Keratinocyte (primary cell): Measurements from ENCODE around the gene CEP290. TPM values are rescaled to one million over a fixed set of nuclear protein-coding genes. Genes with fewer than 3 reads are reported as not detected.

ENCODE experiments used
- DNase-seq: peaks from one replicate; pipeline ENCODE4 v3.0.0-alpha.2; 2011; ENCODE audit warnings: low read depth, missing footprints, low spot score
- FAIRE-seq: peaks from 2 replicates; lab custom pipeline; 2011; peaks lifted over from hg19 to GRCh38; lab: Jason Lieb, UNC
- H2AFZ ChIP-seq: 2 replicates; pipeline ENCODE4 v1.6.0; 2012; ENCODE audit warnings: low read length, control low read depth, inconsistent platforms; ENCODE audit not compliant: control insufficient read depth
- H3K27ac ChIP-seq: 2 replicates; pipeline ENCODE4 v1.5.1; 2011; ENCODE audit warnings: low read length; ENCODE audit not compliant: control insufficient read depth, insufficient read depth
- H3K27me3 ChIP-seq: 3 replicates; pipeline ENCODE4 v1.6.0; 2011; ENCODE audit warnings: low read length; ENCODE audit not compliant: control insufficient read depth, insufficient read depth; ENCODE audit errors: extremely low read depth
- H3K36me3 ChIP-seq, 2 experiments: 2 replicates in 1 of 2; 3 replicates in 1 of 2; pipeline ENCODE4 v1.5.1; 2011; ENCODE audit warnings: low read length in 2 of 2, mild to moderate bottlenecking in 1 of 2; ENCODE audit not compliant: control insufficient read depth in 2 of 2, insufficient read depth in 2 of 2; ENCODE audit errors: extremely low read depth in 1 of 2
- H3K4me1 ChIP-seq: 3 replicates; pipeline ENCODE4 v1.5.1; 2011; ENCODE audit warnings: low read length; ENCODE audit not compliant: control insufficient read depth, insufficient read depth; ENCODE audit errors: extremely low read depth
- H3K4me2 ChIP-seq: 3 replicates; pipeline ENCODE4 v1.6.0; 2011; ENCODE audit warnings: low read depth, low read length; ENCODE audit not compliant: control insufficient read depth, insufficient read depth; ENCODE audit errors: extremely low read depth
- H3K4me3 ChIP-seq, 3 experiments: fragments of 200-600 bp in 1 of 3; sonication (generic) in 1 of 3; 2 replicates in 2 of 3; 3 replicates in 1 of 3; pipeline ENCODE4 v1.5.1; 2011 to 2016; ENCODE audit warnings: low read length in 3 of 3, mild to moderate bottlenecking in 3 of 3, control low read depth in 2 of 3, inconsistent platforms in 1 of 3, low read depth in 1 of 3, mixed read lengths in 1 of 3, mixed run types in 1 of 3, moderate library complexity in 1 of 3; ENCODE audit not compliant: control insufficient read depth in 2 of 3, insufficient read depth in 2 of 3; ENCODE audit errors: extremely low read depth in 1 of 3
- H3K79me2 ChIP-seq: 2 replicates; pipeline ENCODE4 v1.6.0; 2012; ENCODE audit warnings: low read length; ENCODE audit not compliant: control insufficient read depth, insufficient read depth
- H3K9ac ChIP-seq: 3 replicates; pipeline ENCODE4 v1.6.0; 2011; ENCODE audit warnings: low read length; ENCODE audit not compliant: control insufficient read depth, insufficient read depth; ENCODE audit errors: extremely low read depth
- H3K9me1 ChIP-seq: 3 replicates; pipeline ENCODE4 v1.6.0; 2011; ENCODE audit warnings: low read length; ENCODE audit not compliant: control insufficient read depth, insufficient read depth; ENCODE audit errors: extremely low read depth
- H3K9me3 ChIP-seq: 2 replicates; pipeline ENCODE4 v1.5.1; 2012; ENCODE audit warnings: low read depth, low read length; ENCODE audit not compliant: control insufficient read depth
- H4K20me1 ChIP-seq: 3 replicates; pipeline ENCODE4 v1.6.0; 2011; ENCODE audit warnings: low read length; ENCODE audit not compliant: control insufficient read depth, insufficient read depth; ENCODE audit errors: extremely low read depth
- CTCF ChIP-seq, 3 experiments: IDR thresholded peaks in 1 of 3; conservative IDR thresholded peaks in 1 of 3; optimal IDR thresholded peaks in 1 of 3; 2 replicates in 2 of 3; 3 replicates in 1 of 3; pipeline versions ENCODE3 to v1.5.1; 2011; ENCODE audit warnings: low read length in 3 of 3, mild to moderate bottlenecking in 3 of 3, moderate library complexity in 2 of 3, control low read depth in 1 of 3, inconsistent platforms in 1 of 3; ENCODE audit not compliant: insufficient read depth in 2 of 3; ENCODE audit errors: extremely low read depth in 1 of 3
- EZH2 ChIP-seq: IDR thresholded peaks from one replicate; pipeline ENCODE4 v1.6.1; 2012; ENCODE audit warnings: inconsistent platforms, mild to moderate bottlenecking, low read length, moderate library complexity
- dilution Hi-C: fragments of 300-500 bp; cut with MboI; formaldehyde crosslinking; loops from one replicate; pipeline ENCODE4 v1.7.0; 2020; ENCODE audit warnings: low sequenced_read_pairs; ENCODE audit not compliant: extremely low pct_ligation_motif_present
- polyA plus RNA-seq, 5 experiments: library from polyadenylated mRNA; depleted of rRNA in 3 of 5; stranded (reverse) in 3 of 5; stranded (forward) in 1 of 5; unstranded in 1 of 5; fragments of >200 nt; gene quantifications; 1 replicate in 1 of 5; 2 replicates in 3 of 5; 3 replicates in 1 of 5; pipeline versions ENCODE4 v1.2.1 to v1.2.3, GENCODE V29; 2011 to 2012; ENCODE audit warnings: missing spikeins in 2 of 5, low read depth in 1 of 5, low replicate concordance in 1 of 5

The CEP290 gene
- polyA plus RNA-seq, 1 donor (not counting 4 experiments of a cell fraction or from before 2014, with no cell fraction given), result 5.6 TPM

- Histone ChIP-seq H3K9me1 (no peaks in the 10 kb centered on the region), H2AFZ (no peak overlapping the region), H4K20me1 (no peaks in the 10 kb centered on the region), H3K27me3 (no peaks in the 10 kb centered on the region), H3K9me3 (no peaks in the 10 kb centered on the region), H3K36me3 (no peaks in the 10 kb centered on the region), H3K27ac (no peak overlapping the region), H3K4me3 (no peak overlapping the region), H3K9ac (no peak overlapping the region), H3K79me2 (no peaks in the 10 kb centered on the region), H3K4me2 (no peak overlapping the region), H3K4me1 (no peaks in the 10 kb centered on the region)
- FAIRE-seq, result no peak
- TF ChIP-seq EZH2 (no peak), CTCF (optimal IDR thresholded peaks at IDR 0.05 in 1 of 3, IDR thresholded peaks at IDR 0.05 in 1 of 3, conservative IDR thresholded peaks at IDR 0.05 in 1 of 3; ENCODE audit: extremely low read depth in 1 of 3, insufficient read depth in 2 of 3, low read length in 3 of 3) (no peak)
- no peak for DNase-seq
- dilution Hi-C loops, result no loop called here
These were observed 123.9 kb downstream of the CEP290 start for GRCh38 chr12:88017964-88018363.

GRCh38 chr12:88015825-88016224, 126.1 kb downstream of the CEP290 start:
- Histone ChIP-seq H3K79me2 (no peaks in the 10 kb centered on the region), H3K27me3 (no peaks in the 10 kb centered on the region), H3K4me2 (no peak overlapping the region), H3K27ac (no peak overlapping the region), H3K4me3 (no peak overlapping the region), H2AFZ (no peak overlapping the region), H3K9me1 (no peaks in the 10 kb centered on the region), H3K4me1 (no peaks in the 10 kb centered on the region), H3K9ac (no peak overlapping the region), H3K36me3 (no peaks in the 10 kb centered on the region), H3K9me3 (no peaks in the 10 kb centered on the region), H4K20me1 (no peaks in the 10 kb centered on the region)
- dilution Hi-C loops, result no loop called here
- TF ChIP-seq EZH2 (no peak), CTCF (optimal IDR thresholded peaks at IDR 0.05 in 1 of 3, IDR thresholded peaks at IDR 0.05 in 1 of 3, conservative IDR thresholded peaks at IDR 0.05 in 1 of 3; ENCODE audit: extremely low read depth in 1 of 3, insufficient read depth in 2 of 3, low read length in 3 of 3) (no peak)
- no peak for DNase-seq
- no peak for FAIRE-seq
